Measurements from ENCODE around the gene NRDC.

The NRDC gene

GRCh38 chr1:51790385-51790784 lies 88.1 kb downstream of the NRDC start:
- Histone ChIP-seq H3K9ac (no peak overlapping the region), H3K9me3 (ENCODE audit: control insufficient read depth, low read length) (no peaks in the 10 kb centered on the region), H2AFZ (no peak overlapping the region), H3K27ac (no peak overlapping the region), H3K4me2 (ENCODE audit: low read length) (no peak overlapping the region), H3K27me3 (ENCODE audit: control insufficient read depth, insufficient read depth, low read length) (no peaks in the 10 kb centered on the region), H3K36me3 (ENCODE audit: control insufficient read depth, insufficient read depth, low read length) (no peaks in the 10 kb centered on the region), H3K79me2 (no peaks in the 10 kb centered on the region), H3K4me1 (peaks cover 4% of the 10 kb centered on the region), H3K4me3 (ENCODE audit: low read depth, low read length) (no peak overlapping the region)
- TF ChIP-seq, protein P1, sequence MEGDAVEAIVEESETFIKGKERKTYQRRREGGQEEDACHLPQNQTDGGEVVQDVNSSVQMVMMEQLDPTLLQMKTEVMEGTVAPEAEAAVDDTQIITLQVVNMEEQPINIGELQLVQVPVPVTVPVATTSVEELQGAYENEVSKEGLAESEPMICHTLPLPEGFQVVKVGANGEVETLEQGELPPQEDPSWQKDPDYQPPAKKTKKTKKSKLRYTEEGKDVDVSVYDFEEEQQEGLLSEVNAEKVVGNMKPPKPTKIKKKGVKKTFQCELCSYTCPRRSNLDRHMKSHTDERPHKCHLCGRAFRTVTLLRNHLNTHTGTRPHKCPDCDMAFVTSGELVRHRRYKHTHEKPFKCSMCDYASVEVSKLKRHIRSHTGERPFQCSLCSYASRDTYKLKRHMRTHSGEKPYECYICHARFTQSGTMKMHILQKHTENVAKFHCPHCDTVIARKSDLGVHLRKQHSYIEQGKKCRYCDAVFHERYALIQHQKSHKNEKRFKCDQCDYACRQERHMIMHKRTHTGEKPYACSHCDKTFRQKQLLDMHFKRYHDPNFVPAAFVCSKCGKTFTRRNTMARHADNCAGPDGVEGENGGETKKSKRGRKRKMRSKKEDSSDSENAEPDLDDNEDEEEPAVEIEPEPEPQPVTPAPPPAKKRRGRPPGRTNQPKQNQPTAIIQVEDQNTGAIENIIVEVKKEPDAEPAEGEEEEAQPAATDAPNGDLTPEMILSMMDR (IDR thresholded peaks at IDR 0.05), result no peak

DNA sequence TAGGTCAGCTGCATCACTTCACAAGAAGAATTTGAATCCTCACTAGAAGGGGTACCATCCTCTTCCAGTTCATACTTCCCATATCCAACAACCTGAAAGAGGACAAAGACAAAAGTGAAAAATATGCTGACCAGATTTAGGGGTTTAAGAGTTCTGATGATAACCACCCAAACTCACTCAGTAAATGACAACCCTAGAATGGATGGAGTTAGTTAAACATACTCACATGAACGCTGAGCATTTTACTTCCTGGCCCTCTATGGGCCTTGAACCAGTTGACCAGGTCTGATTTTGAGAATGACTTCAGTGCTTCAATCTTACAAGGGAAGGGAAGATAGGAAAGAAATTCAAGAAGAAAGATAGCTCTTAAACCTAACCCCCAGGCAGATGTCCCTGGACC lies 89.2 kb downstream of the NRDC start:
- no peaks in the 10 kb centered on the region for H3K36me3 ChIP-seq (ENCODE audit: control insufficient read depth, insufficient read depth, low read length)
- peaks cover 4% of the 10 kb centered on the region for H3K4me1 ChIP-seq
- no peak overlapping the region for H3K27ac ChIP-seq
- no peaks in the 10 kb centered on the region for H3K9me3 ChIP-seq (ENCODE audit: control insufficient read depth, low read length)
- no peak overlapping the region for H2AFZ ChIP-seq
- H3K4me2 ChIP-seq (ENCODE audit: low read length), result no peak overlapping the region
- H3K4me3 ChIP-seq (ENCODE audit: low read depth, low read length), result no peak overlapping the region
- no peaks in the 10 kb centered on the region for H3K27me3 ChIP-seq (ENCODE audit: control insufficient read depth, insufficient read depth, low read length)
- TF ChIP-seq, protein P1 (IDR thresholded peaks at IDR 0.05), result no peak
- no peak overlapping the region for H3K9ac ChIP-seq
- no peaks in the 10 kb centered on the region for H3K79me2 ChIP-seq

DNA sequence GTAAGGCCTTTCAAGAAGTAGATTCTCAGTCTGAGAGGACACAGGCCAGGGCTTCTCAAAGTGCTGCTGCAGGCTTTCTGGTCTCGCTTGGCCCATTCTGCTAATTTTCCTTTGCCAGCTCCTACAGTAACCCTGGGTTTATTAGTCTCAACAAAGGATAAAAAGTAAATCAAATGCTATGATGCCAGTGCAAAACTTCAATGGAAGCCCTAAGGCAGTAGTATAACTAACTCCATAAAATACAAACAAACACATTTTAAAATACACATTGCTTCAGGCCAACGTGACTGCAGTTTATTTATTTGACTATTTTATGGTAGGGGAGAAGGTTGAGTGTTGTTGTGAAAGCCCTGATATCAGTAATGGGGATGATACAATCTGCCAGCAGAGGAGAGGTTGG lies 89.6 kb downstream of the NRDC start:
- Histone ChIP-seq H3K36me3 (ENCODE audit: control insufficient read depth, insufficient read depth, low read length) (no peaks in the 10 kb centered on the region), H3K27ac (no peak overlapping the region), H3K4me1 (peaks cover 4% of the 10 kb centered on the region)

GRCh38 chr1:51784997-51785421 lies 93.5 kb downstream of the NRDC start:
- TF ChIP-seq, protein P1 (IDR thresholded peaks at IDR 0.05), result no peak
- no peaks in the 10 kb centered on the region for H3K4me1 ChIP-seq
- no peaks in the 10 kb centered on the region for H3K79me2 ChIP-seq
- H3K27ac ChIP-seq, result no peak overlapping the region
- no peak overlapping the region for H3K4me2 ChIP-seq (ENCODE audit: low read length)
- no peak overlapping the region for H3K9ac ChIP-seq
- no peaks in the 10 kb centered on the region for H3K36me3 ChIP-seq (ENCODE audit: control insufficient read depth, insufficient read depth, low read length)
- H2AFZ ChIP-seq, result no peak overlapping the region
- no peaks in the 10 kb centered on the region for H3K27me3 ChIP-seq (ENCODE audit: control insufficient read depth, insufficient read depth, low read length)
- H3K9me3 ChIP-seq (ENCODE audit: control insufficient read depth, low read length), result no peaks in the 10 kb centered on the region
- no peak overlapping the region for H3K4me3 ChIP-seq (ENCODE audit: low read depth, low read length)

More for the DNA sequence above, 89.6 kb downstream of the NRDC start:
- no peaks in the 10 kb centered on the region for H3K27me3 ChIP-seq (ENCODE audit: control insufficient read depth, insufficient read depth, low read length)
- H3K9ac ChIP-seq, result no peak overlapping the region
- H3K4me2 ChIP-seq (ENCODE audit: low read length), result no peak overlapping the region
- H3K79me2 ChIP-seq, result no peaks in the 10 kb centered on the region
- no peak overlapping the region for H3K4me3 ChIP-seq (ENCODE audit: low read depth, low read length)
- TF ChIP-seq, protein P1 (IDR thresholded peaks at IDR 0.05), result no peak
- no peaks in the 10 kb centered on the region for H3K9me3 ChIP-seq (ENCODE audit: control insufficient read depth, low read length)
- H2AFZ ChIP-seq, result no peak overlapping the region

DNA sequence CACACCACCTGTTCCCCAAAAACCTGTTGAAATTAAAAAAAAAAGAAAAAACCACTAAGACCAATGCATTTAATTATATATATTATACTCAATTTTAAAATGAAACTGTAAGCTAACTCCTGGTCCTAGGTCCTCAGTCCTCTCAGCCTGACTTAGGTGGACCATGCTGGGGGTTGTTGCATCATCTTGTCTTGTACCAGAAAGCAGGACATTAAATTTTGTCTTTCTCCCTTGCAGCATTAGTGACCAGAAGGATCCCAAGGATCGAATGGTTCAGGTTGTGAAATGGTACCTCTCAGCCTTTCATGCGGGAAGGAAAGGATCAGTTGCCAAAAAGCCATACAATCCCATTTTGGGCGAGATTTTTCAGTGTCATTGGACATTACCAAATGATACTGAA lies 97.6 kb downstream of the NRDC start:
- Histone ChIP-seq H3K79me2 (no peaks in the 10 kb centered on the region), H3K9me3 (ENCODE audit: control insufficient read depth, low read length) (no peaks in the 10 kb centered on the region), H3K27ac (no peak overlapping the region), H3K4me3 (ENCODE audit: low read depth, low read length) (no peak overlapping the region), H3K4me2 (ENCODE audit: low read length) (no peak overlapping the region), H3K9ac (no peak overlapping the region), H3K27me3 (ENCODE audit: control insufficient read depth, insufficient read depth, low read length) (no peaks in the 10 kb centered on the region), H2AFZ (no peak overlapping the region), H3K36me3 (ENCODE audit: control insufficient read depth, insufficient read depth, low read length) (no peaks in the 10 kb centered on the region), H3K4me1 (peaks cover 3% of the 10 kb centered on the region)
- TF ChIP-seq, protein P1 (IDR thresholded peaks at IDR 0.05), result no peak
